Astrocyte (in vitro differentiated cells and primary cell): Measurements from ENCODE around the gene MADCAM1. TPM values are rescaled to one million over a fixed set of nuclear protein-coding genes. Genes with fewer than 3 reads are reported as not detected.

Experiments
- DNase-seq: peaks from one replicate; pipeline ENCODE4 v3.0.0-alpha.2; 2010; ENCODE audit warnings: low read depth
- FAIRE-seq: peaks from 2 replicates; lab custom pipeline; 2011; peaks lifted over from hg19 to GRCh38; lab: Jason Lieb, UNC
- H2AFZ ChIP-seq: 2 replicates; pipeline ENCODE4 v1.6.0; 2012; ENCODE audit warnings: low read depth, low read length, inconsistent platforms
- H3K27ac ChIP-seq: 2 replicates; pipeline ENCODE4 v1.5.1; 2011; ENCODE audit warnings: low read depth, low read length, inconsistent platforms
- H3K27me3 ChIP-seq: 2 replicates; pipeline ENCODE4 v1.6.0; 2011; ENCODE audit warnings: low read length, inconsistent platforms; ENCODE audit not compliant: insufficient read depth
- H3K36me3 ChIP-seq: 2 replicates; pipeline ENCODE4 v1.5.1; 2011; ENCODE audit warnings: low read length, inconsistent platforms; ENCODE audit not compliant: insufficient read depth
- H3K4me1 ChIP-seq: 2 replicates; pipeline ENCODE4 v1.5.1; 2011; ENCODE audit warnings: low read length, inconsistent platforms; ENCODE audit not compliant: insufficient read depth
- H3K4me2 ChIP-seq: 2 replicates; pipeline ENCODE4 v1.6.0; 2012; ENCODE audit warnings: low read length, inconsistent platforms
- H3K4me3 ChIP-seq: 2 replicates; pipeline ENCODE4 v1.5.1; 2011; ENCODE audit warnings: low read depth, mild to moderate bottlenecking, low read length, inconsistent platforms; ENCODE audit not compliant: insufficient read depth
- H3K79me2 ChIP-seq: 2 replicates; pipeline ENCODE4 v1.6.0; 2012; ENCODE audit warnings: mild to moderate bottlenecking, low read length, inconsistent platforms; ENCODE audit not compliant: insufficient read depth
- H3K9ac ChIP-seq: 2 replicates; pipeline ENCODE4 v1.6.0; 2012; ENCODE audit warnings: mild to moderate bottlenecking, low read length, inconsistent platforms
- H3K9me3 ChIP-seq: 2 replicates; pipeline ENCODE4 v1.5.1; 2012; ENCODE audit warnings: low read depth, mild to moderate bottlenecking, low read length, inconsistent platforms; ENCODE audit not compliant: insufficient read depth
- H4K20me1 ChIP-seq: 2 replicates; pipeline ENCODE4 v1.6.0; 2012; ENCODE audit warnings: low read length, inconsistent platforms; ENCODE audit not compliant: insufficient read depth
- H3K27ac Mint-ChIP-seq: one replicate; pipeline ENCODE4 v1.8.0; 2021; ENCODE audit warnings: mild to moderate bottlenecking, mixed read lengths; ENCODE audit not compliant: unreplicated experiment
- H3K27me3 Mint-ChIP-seq: one replicate; pipeline ENCODE4 v1.8.0; 2021; ENCODE audit warnings: low read depth, mixed read lengths; ENCODE audit not compliant: unreplicated experiment
- H3K36me3 Mint-ChIP-seq: one replicate; pipeline ENCODE4 v1.8.0; 2021; ENCODE audit warnings: low read depth, mixed read lengths; ENCODE audit not compliant: unreplicated experiment
- H3K4me1 Mint-ChIP-seq: one replicate; pipeline ENCODE4 v1.8.0; 2021; ENCODE audit warnings: low read depth, mixed read lengths; ENCODE audit not compliant: unreplicated experiment
- H3K4me3 Mint-ChIP-seq: one replicate; pipeline ENCODE4 v1.8.0; 2021; ENCODE audit warnings: mild to moderate bottlenecking, moderate library complexity, mixed read lengths; ENCODE audit not compliant: unreplicated experiment
- H3K9me3 Mint-ChIP-seq: one replicate; pipeline ENCODE4 v1.8.0; 2021; ENCODE audit warnings: mild to moderate bottlenecking, mixed read lengths; ENCODE audit not compliant: unreplicated experiment
- EZH2 ChIP-seq: IDR thresholded peaks from 2 replicates; pipeline ENCODE4 v1.6.1; 2012; ENCODE audit warnings: mild to moderate bottlenecking, low read length, inconsistent platforms; ENCODE audit not compliant: insufficient read depth
- total RNA-seq: library from RNA; stranded (reverse); gene quantifications from 2 replicates; pipeline ENCODE4 v1.2.1, GENCODE V29; 2021
- TF ChIP-seq, protein P1 (sequence below): IDR thresholded peaks from 2 replicates; pipeline ENCODE4 v1.5.1; 2011; ENCODE audit warnings: low read depth, mild to moderate bottlenecking, inconsistent platforms, low read length, moderate library complexity; ENCODE audit not compliant: insufficient read depth

MADCAM1 gene
- total RNA-seq, 1 donor from 2014 or later, result 0.57 TPM

DNA sequence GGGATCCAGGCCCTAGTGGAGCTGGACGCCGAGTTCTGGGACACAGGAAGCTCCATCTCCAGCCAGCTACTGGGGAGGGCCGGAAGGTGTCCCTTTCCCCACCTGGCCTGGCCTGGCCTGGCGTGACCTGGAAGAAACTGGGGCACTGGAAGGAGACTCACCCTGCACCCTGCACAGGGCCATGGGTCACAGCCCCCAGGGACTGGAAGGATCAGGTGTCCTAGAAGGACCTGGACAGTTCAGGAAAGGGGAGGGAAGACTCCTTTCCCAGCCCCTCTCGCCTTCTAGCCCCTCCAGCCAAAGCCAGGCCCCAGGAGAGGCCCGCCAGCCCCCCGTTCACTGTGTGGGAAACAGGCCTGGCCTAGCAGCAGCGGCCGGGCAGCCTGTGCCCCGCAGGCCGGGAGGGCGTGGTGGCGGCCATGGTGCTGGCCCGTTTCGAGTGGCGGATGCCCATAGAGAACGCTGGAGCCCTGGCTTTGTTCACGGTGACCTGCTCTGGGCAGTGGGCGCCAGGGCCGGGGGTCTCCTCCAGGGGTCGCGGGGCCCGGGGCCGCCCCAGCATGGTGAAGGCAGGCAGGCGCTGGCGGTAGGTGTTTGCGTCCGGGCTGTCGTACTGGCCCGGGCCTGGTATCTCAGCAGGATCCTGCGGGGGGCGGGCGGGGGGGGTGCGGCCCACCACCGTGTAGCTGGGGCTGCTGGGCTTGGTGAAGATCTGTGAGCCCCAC is 32.6 kb upstream of the MADCAM1 start:
- no peaks in the 10 kb centered on the region for H3K79me2 ChIP-seq

GRCh38 chr19:464208-464545 is 32.1 kb upstream of the MADCAM1 start:
- no peak for FAIRE-seq
- no peak overlapping the region for H2AFZ ChIP-seq
- DNase-seq, result no peak
- no peak overlapping the region for H3K4me3 Mint-ChIP-seq
- H3K27me3 Mint-ChIP-seq, result peaks cover 4% of the 10 kb centered on the region
- peaks cover 3% of the 10 kb centered on the region for H3K9me3 Mint-ChIP-seq
- peaks cover 2% of the 10 kb centered on the region for H3K27me3 ChIP-seq
- peaks cover 5% of the 10 kb centered on the region for H3K4me1 ChIP-seq
- H3K27ac Mint-ChIP-seq, result no peak overlapping the region
- no peaks in the 10 kb centered on the region for H3K9me3 ChIP-seq
- no peaks in the 10 kb centered on the region for H3K79me2 ChIP-seq
- no peak overlapping the region for H3K27ac ChIP-seq
- no peak overlapping the region for H3K4me2 ChIP-seq
- no peaks in the 10 kb centered on the region for H3K4me1 Mint-ChIP-seq
- H3K36me3 Mint-ChIP-seq, result peaks cover 2% of the 10 kb centered on the region
- TF ChIP-seq, protein P1, sequence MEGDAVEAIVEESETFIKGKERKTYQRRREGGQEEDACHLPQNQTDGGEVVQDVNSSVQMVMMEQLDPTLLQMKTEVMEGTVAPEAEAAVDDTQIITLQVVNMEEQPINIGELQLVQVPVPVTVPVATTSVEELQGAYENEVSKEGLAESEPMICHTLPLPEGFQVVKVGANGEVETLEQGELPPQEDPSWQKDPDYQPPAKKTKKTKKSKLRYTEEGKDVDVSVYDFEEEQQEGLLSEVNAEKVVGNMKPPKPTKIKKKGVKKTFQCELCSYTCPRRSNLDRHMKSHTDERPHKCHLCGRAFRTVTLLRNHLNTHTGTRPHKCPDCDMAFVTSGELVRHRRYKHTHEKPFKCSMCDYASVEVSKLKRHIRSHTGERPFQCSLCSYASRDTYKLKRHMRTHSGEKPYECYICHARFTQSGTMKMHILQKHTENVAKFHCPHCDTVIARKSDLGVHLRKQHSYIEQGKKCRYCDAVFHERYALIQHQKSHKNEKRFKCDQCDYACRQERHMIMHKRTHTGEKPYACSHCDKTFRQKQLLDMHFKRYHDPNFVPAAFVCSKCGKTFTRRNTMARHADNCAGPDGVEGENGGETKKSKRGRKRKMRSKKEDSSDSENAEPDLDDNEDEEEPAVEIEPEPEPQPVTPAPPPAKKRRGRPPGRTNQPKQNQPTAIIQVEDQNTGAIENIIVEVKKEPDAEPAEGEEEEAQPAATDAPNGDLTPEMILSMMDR, result no peak
- TF ChIP-seq EZH2, result no peak
- H3K36me3 ChIP-seq, result no peaks in the 10 kb centered on the region
- no peak overlapping the region for H3K9ac ChIP-seq
- no peaks in the 10 kb centered on the region for H4K20me1 ChIP-seq
- no peak overlapping the region for H3K4me3 ChIP-seq

More for the DNA sequence above, 32.6 kb upstream of the MADCAM1 start:
- H3K4me3 Mint-ChIP-seq, result no peak overlapping the region
- H3K9ac ChIP-seq, result no peak overlapping the region
- peaks cover 2% of the 10 kb centered on the region for H3K27me3 ChIP-seq
- DNase-seq (no peak), FAIRE-seq (no peak)
- peaks cover 4% of the 10 kb centered on the region for H3K27me3 Mint-ChIP-seq
- no peak overlapping the region for H3K4me2 ChIP-seq
- H3K4me1 Mint-ChIP-seq, result no peaks in the 10 kb centered on the region
- H3K27ac Mint-ChIP-seq, result no peak overlapping the region
- peaks cover 5% of the 10 kb centered on the region for H3K4me1 ChIP-seq
- no peaks in the 10 kb centered on the region for H3K36me3 ChIP-seq
- H4K20me1 ChIP-seq, result no peaks in the 10 kb centered on the region
- peaks cover 2% of the 10 kb centered on the region for H3K36me3 Mint-ChIP-seq
- peaks cover 3% of the 10 kb centered on the region for H3K9me3 Mint-ChIP-seq
- H2AFZ ChIP-seq, result no peak overlapping the region
- TF ChIP-seq, protein P1, result no peak
- no peak for TF ChIP-seq EZH2
- H3K9me3 ChIP-seq, result no peaks in the 10 kb centered on the region
- H3K27ac ChIP-seq, result no peak overlapping the region
- H3K4me3 ChIP-seq, result no peak overlapping the region

GRCh38 chr19:465056-465816 is 31.1 kb upstream of the MADCAM1 start:
- no peak overlapping the region for H2AFZ ChIP-seq
- Mint-ChIP-seq H3K9me3 (peaks cover 3% of the 10 kb centered on the region), H3K27ac (no peak overlapping the region), H3K27me3 (peaks cover 8% of the 10 kb centered on the region), H3K36me3 (no peaks in the 10 kb centered on the region), H3K4me3 (no peak overlapping the region), H3K4me1 (peaks cover 3% of the 10 kb centered on the region)
- no peak overlapping the region for H3K27ac ChIP-seq
- peaks cover 2% of the 10 kb centered on the region for H3K27me3 ChIP-seq
- no peak overlapping the region for H3K4me3 ChIP-seq
- no peaks in the 10 kb centered on the region for H3K4me1 ChIP-seq
- no peak overlapping the region for H3K9ac ChIP-seq
- H4K20me1 ChIP-seq, result no peaks in the 10 kb centered on the region
- H3K36me3 ChIP-seq, result no peaks in the 10 kb centered on the region
- H3K9me3 ChIP-seq, result no peaks in the 10 kb centered on the region
- no peaks in the 10 kb centered on the region for H3K79me2 ChIP-seq
- TF ChIP-seq EZH2, result no peak
- TF ChIP-seq, protein P1, result no peak
- FAIRE-seq (no peak), DNase-seq (no peak)
- H3K4me2 ChIP-seq, result no peak overlapping the region
